ENCODE measurements around the gene ACAP3.

The ACAP3 gene

DNA sequence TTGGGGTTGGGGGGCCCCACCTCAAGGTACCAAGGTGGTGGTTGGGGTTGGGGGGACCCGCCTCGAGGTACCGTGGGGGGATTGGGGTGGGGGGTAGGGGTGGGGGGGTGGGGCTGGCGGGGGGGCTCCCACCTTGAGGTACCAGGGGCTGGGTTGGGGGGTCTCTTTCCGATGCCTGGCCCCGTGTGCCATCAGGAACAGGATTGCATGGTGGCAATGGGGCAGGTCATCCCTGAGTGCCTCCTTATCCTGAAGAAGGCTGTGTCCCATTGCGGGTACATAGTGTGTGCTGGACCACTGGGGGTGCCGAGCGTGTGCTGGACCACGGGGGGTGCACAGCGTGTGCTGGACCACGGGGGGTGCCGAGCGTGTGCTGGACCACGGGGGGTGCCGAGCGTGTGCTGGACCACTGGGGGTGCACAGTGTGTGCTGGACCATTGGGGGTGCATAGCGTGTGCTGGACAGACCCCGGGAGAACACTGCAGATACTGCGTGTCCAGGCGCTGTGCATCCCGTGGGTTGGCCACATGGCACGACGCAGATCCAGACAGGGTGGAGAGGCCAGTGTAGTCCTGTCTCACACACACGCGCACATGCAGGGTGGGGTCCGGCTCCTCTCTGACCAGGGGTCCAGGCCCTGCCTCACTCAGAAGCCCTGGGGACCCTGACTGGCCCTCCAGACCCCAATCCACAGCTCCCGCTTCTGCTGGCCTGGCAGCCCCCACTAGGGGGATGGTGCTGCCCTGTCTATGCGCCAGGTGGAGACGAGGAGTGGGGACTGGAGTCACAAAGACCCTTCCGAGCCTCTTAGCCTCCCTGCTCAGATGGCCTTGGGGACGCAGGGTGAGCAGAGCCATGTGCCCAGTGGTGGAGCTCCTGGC lies 23.3 kb downstream of the ACAP3 start:
- no peak for DNase-seq

DNA sequence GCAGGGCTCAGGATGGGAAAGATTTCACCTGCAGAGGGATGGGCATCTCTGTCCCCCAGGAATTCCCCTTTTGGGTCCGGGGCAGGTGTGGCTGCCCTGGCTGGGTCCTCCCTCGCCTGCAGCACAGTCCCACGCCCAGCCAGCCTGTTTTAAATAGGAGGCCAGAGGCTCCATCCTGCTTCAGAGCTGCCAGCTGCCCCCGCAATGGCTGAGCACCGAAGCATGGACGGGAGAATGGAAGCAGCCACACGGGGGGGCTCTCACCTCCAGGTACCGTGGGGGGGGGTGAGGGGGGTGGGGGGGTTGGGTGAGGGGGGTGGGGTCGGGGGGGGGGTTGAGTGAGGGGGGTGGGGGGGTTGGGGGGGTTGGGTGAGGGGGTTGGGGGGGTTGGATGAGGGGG lies 23.9 kb downstream of the ACAP3 start:
- no peak for DNase-seq

GRCh38 chr1:1282998-1283397 lies 24.7 kb downstream of the ACAP3 start:
- DNase-seq = peak; percentile 55 to 74 (median 61)

DNA sequence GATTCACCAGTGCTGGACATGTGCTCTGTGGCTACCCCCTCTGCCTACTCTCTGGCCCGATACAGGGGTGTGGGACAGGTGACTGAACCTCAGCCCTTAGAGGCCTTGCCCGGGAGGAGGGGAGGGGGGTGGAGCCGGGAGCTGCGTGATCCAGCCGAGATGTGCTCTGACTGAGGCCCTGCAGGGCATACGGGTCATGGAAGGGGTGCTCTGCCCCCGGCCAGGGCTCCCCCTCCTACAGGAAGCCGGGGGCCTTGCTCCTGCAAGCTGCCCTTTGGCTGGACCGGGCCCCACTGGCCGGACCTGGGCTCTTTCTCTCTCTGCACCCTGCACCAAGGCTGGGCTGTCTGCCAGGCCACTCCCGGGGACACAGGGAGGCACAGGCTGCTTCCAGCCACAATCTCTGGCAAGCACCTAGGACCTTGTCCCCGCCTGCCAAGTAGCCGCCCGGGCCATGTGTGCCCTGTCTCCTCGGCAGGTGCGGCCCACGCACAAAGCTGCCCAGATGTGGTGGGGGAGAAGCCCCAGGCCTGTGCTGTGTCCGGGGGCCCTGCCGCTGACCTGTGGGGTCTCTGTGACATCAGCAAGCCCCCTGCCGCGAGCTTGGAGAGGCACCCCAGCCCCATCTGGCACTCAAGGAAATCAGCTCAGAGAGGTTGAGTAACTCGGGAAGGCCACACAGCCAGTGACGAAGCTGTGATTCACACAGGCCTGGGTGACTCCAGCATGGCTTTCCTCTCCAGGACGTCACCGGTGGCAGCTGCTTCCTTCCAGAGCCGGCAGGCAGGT lies 26.0 kb downstream of the ACAP3 start:
- DNase-seq = peak; percentile 67 to 85 (median 73)

DNA sequence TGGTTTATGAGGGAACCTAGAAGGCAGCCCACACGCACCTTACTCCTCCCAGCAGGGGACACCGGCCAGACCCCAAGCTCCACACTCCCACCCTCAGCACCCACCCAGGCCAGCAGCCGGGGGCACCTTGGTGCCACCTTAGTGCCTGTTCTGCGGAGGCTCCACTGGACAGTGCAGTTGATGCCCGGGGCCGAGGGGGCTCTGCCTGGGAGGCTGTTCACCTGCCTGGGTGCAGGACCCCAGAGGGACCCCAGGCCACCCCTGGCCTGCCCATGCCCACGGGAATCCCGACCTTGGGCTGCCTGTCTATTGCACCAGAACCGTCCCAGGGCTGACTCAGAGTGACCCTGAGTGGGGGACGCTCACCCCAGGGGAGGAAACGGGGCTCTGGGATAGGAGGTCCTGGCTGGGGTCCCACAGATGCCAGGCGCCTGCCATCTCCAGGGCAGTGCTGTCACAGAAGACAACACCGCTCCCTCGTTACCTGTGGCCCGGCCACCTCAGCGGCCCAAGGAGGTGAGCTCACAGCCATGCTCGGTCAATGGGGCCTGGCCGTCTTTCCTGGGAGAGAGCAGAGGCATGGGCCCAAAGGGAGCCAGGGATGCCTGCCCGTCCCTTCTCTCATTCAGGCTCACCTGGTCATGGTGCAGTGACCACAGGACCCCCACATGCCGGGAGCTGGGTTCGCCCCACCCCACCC lies 26.8 kb downstream of the ACAP3 start:
- DNase-seq = no peak

GRCh38 chr1:1279028-1279427 lies 28.7 kb downstream of the ACAP3 start:
- no peak for DNase-seq

GRCh38 chr1:1278620-1279019 lies 29.1 kb downstream of the ACAP3 start:
- no peak for DNase-seq

DNA sequence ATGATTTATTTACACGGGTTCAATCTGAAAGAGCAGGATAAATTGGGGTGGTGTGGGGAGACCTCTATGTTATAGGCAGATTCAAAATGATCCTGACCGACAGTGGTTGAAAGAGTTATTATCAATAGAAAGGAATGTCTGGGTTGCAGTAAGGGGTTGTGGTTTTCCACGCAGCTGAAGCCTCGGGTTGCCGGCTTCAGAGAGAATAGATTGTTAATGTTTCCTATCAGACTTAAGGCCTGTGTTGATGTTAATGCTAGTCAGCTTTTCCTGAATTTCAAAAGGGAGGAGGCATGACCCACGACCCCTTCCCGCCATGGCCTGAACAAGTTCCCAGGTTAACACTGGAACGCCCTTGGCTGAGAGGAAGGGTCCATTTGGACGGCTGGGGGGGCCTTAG lies 31.9 kb downstream of the ACAP3 start:
- DNase-seq = no peak

DNA sequence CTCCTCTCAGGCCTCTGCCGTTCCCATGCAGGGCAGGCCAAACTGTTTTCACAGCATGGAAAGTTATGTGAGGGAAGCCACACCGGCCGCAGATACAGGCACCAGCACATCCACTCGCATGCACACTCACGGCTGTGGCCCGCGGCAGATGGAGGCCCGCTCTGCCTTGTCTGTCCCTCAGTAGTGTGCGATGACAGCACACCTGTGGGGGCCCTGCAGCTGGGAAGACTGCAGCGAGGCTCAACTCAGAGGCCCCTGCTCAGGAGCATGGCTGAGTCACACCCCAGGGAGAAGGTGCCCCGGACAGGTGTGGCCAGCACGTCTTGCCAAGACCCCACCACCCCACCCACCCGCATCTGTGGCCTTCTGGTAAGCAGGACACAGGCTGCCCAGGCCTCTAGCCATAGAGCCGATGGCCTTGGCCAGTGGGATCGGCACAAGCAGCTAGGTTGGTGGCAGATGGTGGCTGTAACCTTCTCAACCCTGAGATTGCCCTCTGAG lies 32.7 kb downstream of the ACAP3 start:
- DNase-seq = no peak

- DNase-seq = no peak
Observed at GRCh38 chr1:1274299-1274930, 33.3 kb downstream of the ACAP3 start.

- peak; percentile 92 to 97 (median 96) for DNase-seq
Observed at GRCh38 chr1:1273512-1274298, 34.0 kb downstream of the ACAP3 start, which contains the start of gene UBE2J2. TSS of gene UBE2J2 (minus strand) at chr1:1273854. CDS start at chr1:1267992, 5,862 bp downstream.

- DNase-seq = peak; percentile 31 to 63 (median 48)
Observed at GRCh38 chr1:1273209-1273511, 34.6 kb downstream of the ACAP3 start.

GRCh38 chr1:1272341-1273208 lies 35.2 kb downstream of the ACAP3 start:
- no peak for DNase-seq

DNA sequence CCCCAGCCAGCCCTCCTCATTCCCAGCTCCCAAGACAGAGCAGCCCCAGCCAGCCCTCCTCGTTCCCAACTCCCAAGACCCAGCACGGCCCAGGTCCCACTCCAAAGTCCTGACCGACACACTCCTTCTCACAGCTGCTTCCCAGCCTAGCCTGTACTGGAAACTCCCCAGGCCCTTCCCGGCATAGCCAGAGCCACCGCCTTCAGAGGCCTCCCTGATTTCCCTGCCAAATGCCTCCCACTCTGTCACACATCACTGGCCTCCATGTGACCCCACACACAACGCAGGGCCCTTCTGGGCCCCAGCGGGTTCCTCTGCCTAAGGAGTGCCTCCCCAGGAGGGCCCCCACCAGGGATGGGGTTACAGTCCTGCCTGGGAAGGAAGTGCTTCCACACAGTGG lies 36.9 kb downstream of the ACAP3 start:
- peak in 1 of 3 donors; percentile 29 for DNase-seq

DNA sequence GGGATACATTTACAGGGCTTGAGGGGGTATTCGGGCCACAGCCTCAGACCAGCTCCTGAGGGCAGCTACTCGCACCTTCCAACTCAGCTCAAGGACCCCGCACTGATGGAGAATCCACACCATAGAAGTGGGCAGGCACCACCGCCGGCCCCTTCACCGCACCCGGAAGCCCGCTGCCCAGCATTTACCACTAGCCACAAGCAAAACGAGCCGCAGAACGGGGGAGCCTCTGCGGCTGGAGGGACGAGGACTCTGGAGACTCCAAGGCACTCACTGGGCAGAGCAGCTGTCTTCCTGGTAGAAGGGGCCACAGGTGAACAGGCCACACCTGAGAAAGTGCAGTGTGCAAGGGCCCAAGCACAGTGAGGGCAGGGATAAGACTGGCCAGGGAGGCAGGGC lies 39.4 kb downstream of the ACAP3 start:
- no peak for DNase-seq

DNA sequence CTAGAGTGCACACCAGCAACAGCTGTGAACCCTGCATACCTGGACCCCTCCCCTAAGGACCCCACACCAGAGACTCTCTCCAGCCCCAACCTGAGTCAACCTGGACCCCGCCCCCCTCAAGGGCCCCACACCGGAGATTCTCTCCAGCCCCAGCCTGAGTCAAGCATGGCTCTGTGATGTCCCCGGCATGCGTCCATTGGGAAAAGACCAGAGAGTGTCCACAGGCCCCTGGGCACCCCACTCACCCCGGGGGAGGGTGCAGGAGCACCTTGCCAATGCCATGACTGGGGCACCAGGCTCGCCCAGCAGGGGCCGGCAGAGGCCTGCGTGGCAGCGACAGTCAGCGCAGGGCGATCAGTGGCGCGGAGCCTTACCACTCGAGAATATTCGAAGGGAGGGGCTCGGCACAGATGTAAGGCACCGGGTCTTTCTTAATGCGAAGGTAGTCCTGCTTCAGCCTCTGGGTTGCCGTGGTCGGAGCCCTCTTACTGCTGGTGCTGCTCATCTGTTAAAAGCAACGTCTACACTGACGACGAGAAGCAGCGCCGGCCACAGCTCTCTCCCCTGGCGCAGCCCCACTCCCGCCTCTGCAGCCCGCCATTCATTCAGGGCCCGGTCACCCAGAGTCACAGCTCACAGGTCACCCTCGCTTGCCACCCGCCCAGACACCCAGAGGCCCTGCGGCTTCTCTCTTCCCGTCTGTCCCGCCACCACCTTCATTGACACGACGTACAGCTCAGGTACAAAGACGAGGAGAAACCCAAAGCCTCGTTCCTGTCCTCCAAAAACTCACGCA lies 40.0 kb downstream of the ACAP3 start:
- DNase-seq = no peak

DNA sequence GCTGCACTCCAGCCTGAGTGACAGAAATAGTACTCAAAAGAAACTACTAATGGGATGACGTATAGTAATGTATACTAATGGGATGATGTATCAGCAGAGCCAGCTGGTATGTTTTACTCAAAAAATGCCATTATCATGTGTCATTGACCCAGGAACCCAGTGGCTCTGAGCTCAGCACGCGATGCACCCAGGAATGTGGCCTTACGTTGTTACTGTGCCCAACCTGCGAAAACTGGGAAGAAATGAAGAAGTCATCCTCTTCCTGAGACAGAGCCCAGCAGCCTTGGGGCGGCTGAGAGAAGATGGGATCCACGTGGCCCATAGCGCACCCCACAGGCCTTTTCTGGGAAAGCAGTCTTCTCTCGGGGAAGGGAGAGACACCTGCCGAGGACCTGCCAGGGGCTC lies 42.9 kb downstream of the ACAP3 start:
- DNase-seq = peak in 2 of 3 donors; percentile 14 to 27

DNA sequence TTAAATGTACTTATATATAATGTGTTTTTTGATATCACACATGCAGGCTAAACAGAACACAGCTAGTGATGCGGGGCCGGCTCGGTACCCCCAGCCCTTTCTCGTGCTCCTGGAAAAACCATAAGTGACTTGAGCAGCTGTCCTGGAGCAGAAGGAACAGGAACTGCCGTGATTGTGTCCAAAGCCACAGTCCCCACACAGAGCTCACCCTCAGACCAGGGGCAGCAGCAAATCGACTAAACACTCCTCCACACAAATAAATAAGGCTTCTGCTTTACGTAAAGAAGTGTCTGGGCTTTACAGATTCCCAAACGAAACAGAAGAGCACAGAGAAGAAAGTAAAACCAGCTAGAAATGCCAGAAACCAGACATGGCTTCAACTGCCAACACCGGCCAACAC lies 43.7 kb downstream of the ACAP3 start:
- DNase-seq = no peak

DNA sequence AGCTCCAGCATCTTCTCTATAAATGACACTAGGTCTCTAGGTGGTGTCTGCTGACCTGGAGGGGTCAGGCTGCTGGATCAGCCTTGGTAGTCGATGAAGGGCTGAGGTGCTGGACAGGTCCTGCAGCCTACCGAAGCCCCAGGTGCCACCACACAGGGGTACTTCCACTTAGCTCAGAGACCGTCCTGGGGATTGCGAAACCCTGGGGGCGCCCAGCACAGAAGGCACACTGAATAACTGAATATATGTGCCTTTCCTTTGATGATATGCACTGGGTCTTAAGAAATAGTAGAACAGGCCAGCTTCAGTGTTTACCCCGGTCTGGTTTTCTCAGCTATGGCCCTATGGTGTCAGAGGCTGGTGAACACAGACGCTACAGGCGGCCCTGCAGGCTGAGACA lies 45.0 kb downstream of the ACAP3 start:
- DNase-seq = no peak

GRCh38 chr1:1262071-1262470 lies 45.7 kb downstream of the ACAP3 start:
- DNase-seq = no peak

Measured in suppressor macrophage treated with lipopolysaccharide for 1 hour (primary cell).